Activated CD8-positive, alpha-beta T cell treated with anti-CD3 and anti-CD28 coated beads for 36 hours (primary cell): ENCODE data around the gene IFNGR2. TPM values are rescaled to one million over a fixed set of nuclear protein-coding genes. Genes with fewer than 3 reads are reported as not detected.
"Not testable (repeated sequence)": the region's sequence is repeated elsewhere in the genome, so short reads cannot be mapped to it uniquely, and the experiment has no call there.

ENCODE experiments used
- ATAC-seq: fragments of 200-7000 bp; cut with Tn5 transposase; one replicate; pipeline ENCODE4 v1.10.0; 2021; ENCODE audit warnings: mild to moderate bottlenecking, moderate library complexity
- CTCF ChIA-PET: fragments of 350-600 bp; sonication (Branson Sonifier 250); formaldehyde crosslinking; loops from one replicate; lab custom pipeline; 2021; ENCODE audit warnings: antibody characterized with exemption; lab: Charles Lee
- POLR2A ChIA-PET: fragments of 350-600 bp; sonication (Branson Sonifier 250); formaldehyde crosslinking; loops from one replicate; lab custom pipeline; 2021; ENCODE audit warnings: antibody characterized with exemption; lab: Charles Lee
- DNase-seq: peaks from one replicate; pipeline ENCODE4 v3.0.0-alpha.2; 2020
- H3K27ac Mint-ChIP-seq: one replicate; pipeline ENCODE4 v1.8.0; 2021; ENCODE audit warnings: mild to moderate bottlenecking, mixed read lengths
- H3K27me3 Mint-ChIP-seq: one replicate; pipeline ENCODE4 v1.8.0; 2021; ENCODE audit warnings: mixed read lengths
- H3K36me3 Mint-ChIP-seq: one replicate; pipeline ENCODE4 v1.8.0; 2021; ENCODE audit warnings: low read depth, mixed read lengths
- H3K4me1 Mint-ChIP-seq: one replicate; pipeline ENCODE4 v1.8.0; 2021; ENCODE audit warnings: low read depth, mixed read lengths
- H3K4me3 Mint-ChIP-seq: one replicate; pipeline ENCODE4 v1.8.0; 2021; ENCODE audit warnings: mild to moderate bottlenecking, moderate library complexity, mixed read lengths
- H3K9me3 Mint-ChIP-seq: one replicate; pipeline ENCODE4 v1.8.0; 2021; ENCODE audit warnings: mixed read lengths
- intact Hi-C: fragments of 100-400 bp; cut with micrococcal nuclease; formaldehyde crosslinking; loops from one replicate; pipeline ENCODE4 v1.10.0; 2022
- total RNA-seq, 2 experiments: library from RNA; stranded (reverse); gene quantifications; one replicate each; pipeline ENCODE4 v1.2.3, GENCODE V29; 2021
- TF ChIP-seq, protein P1 (sequence below): fragments of 200-600 bp; IDR thresholded peaks from one replicate; pipeline ENCODE4 v1.8.0; 2022; ENCODE audit warnings: antibody characterized with exemption, mild to moderate bottlenecking

The IFNGR2 gene
- total RNA-seq, 2 experiments from 2014 or later = 7.8 to 9.8 TPM

DNA sequence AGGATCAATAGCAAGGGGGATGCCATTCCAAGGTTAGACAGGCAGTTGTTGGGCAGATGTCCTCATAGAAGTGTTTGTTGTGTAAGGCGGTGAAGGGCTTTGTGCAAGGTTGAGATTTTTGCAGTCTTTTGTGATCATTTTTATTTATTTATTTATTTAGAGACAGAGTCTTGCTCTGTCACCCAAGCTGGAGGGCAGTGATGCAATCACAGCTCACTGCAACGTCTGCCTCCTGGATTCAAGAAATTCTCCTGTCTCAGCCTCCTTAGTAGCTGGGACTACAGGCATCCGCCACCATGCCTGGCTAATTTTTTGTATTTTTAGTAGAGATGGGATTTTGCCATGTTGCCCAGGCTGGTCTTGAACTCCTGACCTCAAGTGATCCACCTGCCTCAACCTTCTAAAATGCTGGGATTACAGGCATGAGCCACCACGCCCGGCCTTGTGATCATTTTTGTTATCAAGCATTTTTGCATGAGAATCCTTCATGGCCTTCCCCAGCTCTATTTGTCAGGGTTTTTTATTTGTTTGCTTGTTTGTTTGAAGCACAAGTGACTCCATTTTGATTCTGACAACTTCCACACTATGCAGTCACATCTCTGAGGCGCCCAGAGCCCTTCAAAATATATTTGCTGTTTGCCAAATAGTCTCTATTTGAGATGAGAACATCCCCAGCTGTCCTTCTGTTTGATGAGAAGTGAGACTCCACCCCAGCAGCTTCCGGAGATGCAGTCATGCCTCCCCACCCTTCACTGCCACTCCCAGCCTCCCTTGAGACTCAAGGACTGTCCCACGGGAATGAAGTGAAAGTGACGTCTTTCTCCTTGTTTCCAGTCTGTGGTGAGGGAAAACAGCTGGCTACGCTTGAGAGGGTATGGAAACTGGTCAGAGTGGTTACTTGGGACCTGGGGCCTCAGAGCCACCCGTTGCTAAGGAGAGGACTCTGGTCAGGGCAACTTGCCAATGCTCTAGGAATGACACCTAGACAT, 38.6 kb downstream of the IFNGR2 start:
- peaks cover 7% of the 10 kb centered on the region for H3K4me1 Mint-ChIP-seq
- no peaks in the 10 kb centered on the region for H3K9me3 Mint-ChIP-seq
- DNase-seq (no peak), ATAC-seq (no peak)
- peaks cover 12% of the 10 kb centered on the region for H3K36me3 Mint-ChIP-seq
- CTCF ChIA-PET = interaction anchor here (0.9 to 2.3 kb wide), 6 partner anchors 56 to 245 kb away, joined by 3 to 8 read pairs (median 5); no protein-coding TSS in a partner anchor
- H3K27ac Mint-ChIP-seq = no peak overlapping the region
- H3K4me3 Mint-ChIP-seq = no peak overlapping the region
- POLR2A ChIA-PET = interaction anchor here (0.9 kb wide), 1 partner anchor 9 kb away, joined by 3 read pairs; no protein-coding TSS in a partner anchor
- H3K27me3 Mint-ChIP-seq = no peaks in the 10 kb centered on the region
- intact Hi-C loops = no loop called here
- TF ChIP-seq, protein P1, sequence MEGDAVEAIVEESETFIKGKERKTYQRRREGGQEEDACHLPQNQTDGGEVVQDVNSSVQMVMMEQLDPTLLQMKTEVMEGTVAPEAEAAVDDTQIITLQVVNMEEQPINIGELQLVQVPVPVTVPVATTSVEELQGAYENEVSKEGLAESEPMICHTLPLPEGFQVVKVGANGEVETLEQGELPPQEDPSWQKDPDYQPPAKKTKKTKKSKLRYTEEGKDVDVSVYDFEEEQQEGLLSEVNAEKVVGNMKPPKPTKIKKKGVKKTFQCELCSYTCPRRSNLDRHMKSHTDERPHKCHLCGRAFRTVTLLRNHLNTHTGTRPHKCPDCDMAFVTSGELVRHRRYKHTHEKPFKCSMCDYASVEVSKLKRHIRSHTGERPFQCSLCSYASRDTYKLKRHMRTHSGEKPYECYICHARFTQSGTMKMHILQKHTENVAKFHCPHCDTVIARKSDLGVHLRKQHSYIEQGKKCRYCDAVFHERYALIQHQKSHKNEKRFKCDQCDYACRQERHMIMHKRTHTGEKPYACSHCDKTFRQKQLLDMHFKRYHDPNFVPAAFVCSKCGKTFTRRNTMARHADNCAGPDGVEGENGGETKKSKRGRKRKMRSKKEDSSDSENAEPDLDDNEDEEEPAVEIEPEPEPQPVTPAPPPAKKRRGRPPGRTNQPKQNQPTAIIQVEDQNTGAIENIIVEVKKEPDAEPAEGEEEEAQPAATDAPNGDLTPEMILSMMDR = no peak

DNA sequence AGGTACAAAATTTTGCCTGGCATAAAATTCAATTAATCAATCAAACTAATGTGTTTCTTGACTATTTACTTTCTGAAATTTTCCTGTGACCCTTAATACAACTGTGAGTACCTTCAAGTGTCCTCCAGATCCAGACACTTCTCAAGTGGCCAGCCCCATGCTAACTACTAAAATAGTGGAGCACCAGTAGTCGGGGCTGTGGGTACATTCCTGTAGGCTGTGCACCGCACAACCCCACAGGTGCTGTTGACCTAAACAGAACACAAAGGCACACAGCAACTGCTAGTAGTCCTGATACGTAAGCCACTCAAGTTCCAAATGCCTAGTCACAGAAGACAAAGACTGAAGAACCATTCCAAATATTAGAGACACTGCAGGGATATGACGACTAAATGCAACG, 40.0 kb downstream of the IFNGR2 start:
- Mint-ChIP-seq H3K4me3 (no peak overlapping the region), H3K9me3 (no peaks in the 10 kb centered on the region), H3K27ac (no peak overlapping the region), H3K4me1 (peaks cover 7% of the 10 kb centered on the region), H3K27me3 (no peaks in the 10 kb centered on the region), H3K36me3 (peaks cover 5% of the 10 kb centered on the region)
- intact Hi-C loops = no loop called here
- ChIA-PET CTCF (interaction anchor here (1.2 to 2.3 kb wide), 2 partner anchors 82 to 243 kb away, joined by 5 to 8 read pairs; no protein-coding TSS in a partner anchor), POLR2A (interaction anchor here (0.6 kb wide), 1 partner anchor 188 kb away, joined by 3 read pairs; no protein-coding TSS in a partner anchor)
- TF ChIP-seq, protein P1 = no peak
- DNase-seq (no peak), ATAC-seq (no peak)

DNA sequence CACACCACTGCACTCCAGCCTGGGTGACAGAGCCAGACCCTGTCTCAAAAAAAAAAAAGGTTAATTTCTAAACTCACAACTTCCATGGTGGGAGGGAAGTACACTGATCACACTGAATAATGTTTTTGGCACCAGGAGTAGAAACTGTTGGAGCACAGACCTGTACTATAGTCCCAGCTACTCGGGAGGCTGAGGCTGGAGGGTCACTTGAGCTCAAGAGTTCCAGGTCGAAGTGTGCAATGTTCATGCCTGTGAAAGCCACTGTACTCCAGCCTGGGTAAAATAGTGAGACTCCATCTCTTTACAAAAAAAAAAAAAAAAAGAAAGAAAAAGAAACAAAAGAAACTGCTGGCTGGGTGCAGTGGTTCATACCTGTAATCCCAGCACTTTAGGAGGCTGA, 41.3 kb downstream of the IFNGR2 start:
- POLR2A ChIA-PET = interaction anchor here (0.9 to 2.7 kb wide), 4 partner anchors 9 to 119 kb away, joined by 3 to 11 read pairs (median 3); partner anchors contain the start of gene IFNAR1

DNA sequence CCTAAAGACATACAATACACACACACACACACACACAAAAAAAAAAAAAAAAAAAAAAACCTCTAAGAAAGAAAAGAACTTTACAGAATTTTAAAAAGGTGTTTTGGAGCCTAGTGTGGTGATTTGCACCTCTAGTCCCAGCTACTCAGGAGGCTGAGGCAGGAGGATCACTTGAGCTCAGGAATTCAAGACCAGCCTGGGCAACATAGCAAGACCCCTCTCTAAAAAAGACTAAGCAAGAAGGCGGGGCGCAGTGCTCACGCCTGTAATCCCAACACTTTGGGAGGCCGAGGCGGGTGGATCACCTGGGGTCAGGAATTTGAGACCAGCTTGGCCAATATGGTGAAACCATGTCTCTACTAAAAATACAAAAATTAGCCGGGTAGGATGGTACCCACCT, 43.4 kb downstream of the IFNGR2 start:
- POLR2A ChIA-PET, DNase-seq, H3K4me3 Mint-ChIP-seq, H3K27ac Mint-ChIP-seq, H3K27me3 Mint-ChIP-seq, H3K36me3 Mint-ChIP-seq, intact Hi-C loops, H3K4me1 Mint-ChIP-seq, H3K9me3 Mint-ChIP-seq, ATAC-seq: not testable (repeated sequence)
- CTCF ChIA-PET = interaction anchor here (1.9 to 6.0 kb wide), 8 partner anchors 12 to 250 kb away, joined by 9 to 70 read pairs (median 20); no protein-coding TSS in a partner anchor

More for the DNA sequence above, 41.3 kb downstream of the IFNGR2 start:
- DNase-seq (no peak), ATAC-seq (no peak)
- intact Hi-C loops = loop anchor here (2.0 kb wide), 1 partner anchor 244 kb away; no protein-coding TSS in a partner anchor
- H3K27me3 Mint-ChIP-seq = no peaks in the 10 kb centered on the region
- no peak overlapping the region for H3K27ac Mint-ChIP-seq
- H3K9me3 Mint-ChIP-seq = no peaks in the 10 kb centered on the region
- TF ChIP-seq, protein P1 = no peak
- H3K4me1 Mint-ChIP-seq = peaks cover 7% of the 10 kb centered on the region
- peaks cover 1% of the 10 kb centered on the region for H3K36me3 Mint-ChIP-seq
- H3K4me3 Mint-ChIP-seq = no peak overlapping the region
- CTCF ChIA-PET = interaction anchor here (0.7 to 6.0 kb wide), 46 partner anchors 10 to 247 kb away, joined by 3 to 70 read pairs (median 6); partner anchors contain the start of genes DNAJC28, DONSON, IFNAR1 and IFNAR2

DNA sequence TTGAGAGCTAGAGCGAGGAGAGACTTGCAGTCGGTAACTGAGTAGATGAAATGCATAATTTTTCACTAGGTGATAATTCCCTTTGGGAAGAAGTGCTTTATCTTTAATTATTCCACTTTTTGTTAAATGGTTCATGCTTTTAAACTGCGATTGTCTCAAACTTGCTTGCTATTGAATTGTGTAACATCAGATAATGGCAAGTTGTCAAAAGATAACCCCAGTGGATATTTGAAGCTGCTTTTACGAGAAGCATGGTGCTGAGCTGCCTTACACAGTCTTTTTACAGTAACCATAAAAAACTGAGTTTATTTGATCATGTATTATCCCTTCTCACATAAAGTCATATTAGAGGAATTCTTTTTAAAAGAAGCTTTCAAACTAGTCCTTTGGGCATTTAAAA, 46.4 kb downstream of the IFNGR2 start:
- no peak for ATAC-seq
- Mint-ChIP-seq H3K4me3 (no peak overlapping the region), H3K36me3 (peaks cover 3% of the 10 kb centered on the region), H3K4me1 (peaks cover 4% of the 10 kb centered on the region), H3K27ac (no peak overlapping the region), H3K27me3 (no peaks in the 10 kb centered on the region), H3K9me3 (no peaks in the 10 kb centered on the region)
- intact Hi-C loops = no loop called here
- TF ChIP-seq, protein P1 = no peak
- ChIA-PET POLR2A (interaction anchor here (1.2 kb wide), 1 partner anchor 31 kb away, joined by 3 read pairs; no protein-coding TSS in a partner anchor), CTCF (interaction anchor here (0.7 to 2.2 kb wide), 3 partner anchors 89 to 252 kb away, joined by 3 to 8 read pairs (median 6); no protein-coding TSS in a partner anchor)
- no peak for DNase-seq
